Measurements from ENCODE around the gene CCDC28A.
A peak's percentile ranks its signal among the peaks of the same experiment; 100 is the strongest.

Gene CCDC28A

GRCh38 chr6:138796771-138797170 is 23.2 kb downstream of the CCDC28A start:
- no peak for FAIRE-seq

- no peak for FAIRE-seq
Measured at GRCh38 chr6:138797806-138798446, 24.4 kb downstream of the CCDC28A start.

- no peak for FAIRE-seq
Measured at GRCh38 chr6:138800377-138801150, 27.0 kb downstream of the CCDC28A start.

GRCh38 chr6:138803331-138803730 is 29.8 kb downstream of the CCDC28A start:
- no peak for FAIRE-seq

- no peak for FAIRE-seq
Measured at GRCh38 chr6:138803861-138804260, 30.3 kb downstream of the CCDC28A start.

- no peak for FAIRE-seq
Measured at GRCh38 chr6:138805016-138805765, 31.6 kb downstream of the CCDC28A start.

GRCh38 chr6:138806889-138807288 is 33.3 kb downstream of the CCDC28A start:
- FAIRE-seq, result no peak

- FAIRE-seq, result no peak
Measured at GRCh38 chr6:138809677-138810076, 36.1 kb downstream of the CCDC28A start.

- FAIRE-seq, result no peak
Measured at GRCh38 chr6:138811866-138812265, 38.3 kb downstream of the CCDC28A start.

- FAIRE-seq, result no peak
Measured at GRCh38 chr6:138814179-138814834, 40.7 kb downstream of the CCDC28A start.

- FAIRE-seq, result no peak
Measured at GRCh38 chr6:138815221-138815620, 41.7 kb downstream of the CCDC28A start.

- peak; percentile 94 for FAIRE-seq
Measured at GRCh38 chr6:138815797-138816528, 42.4 kb downstream of the CCDC28A start.

- no peak for FAIRE-seq
Measured at GRCh38 chr6:138817799-138818198, 44.2 kb downstream of the CCDC28A start.

- no peak for FAIRE-seq
Measured at GRCh38 chr6:138818496-138819194, 45.1 kb downstream of the CCDC28A start.

GRCh38 chr6:138821519-138821918 is 48.0 kb downstream of the CCDC28A start:
- no peak for FAIRE-seq

GRCh38 chr6:138824482-138825144 is 51.0 kb downstream of the CCDC28A start:
- peak; percentile 59 for FAIRE-seq

- FAIRE-seq, result no peak
Measured at GRCh38 chr6:138830248-138830647, 56.7 kb downstream of the CCDC28A start.

- FAIRE-seq, result no peak
Measured at GRCh38 chr6:138832182-138832581, 58.6 kb downstream of the CCDC28A start.

GRCh38 chr6:138833816-138834539 is 60.4 kb downstream of the CCDC28A start:
- FAIRE-seq, result no peak

GRCh38 chr6:138837246-138837645 is 63.7 kb downstream of the CCDC28A start:
- FAIRE-seq, result no peak

All from endometrium (tissue), 2 donors.